ACC112 (cell line): ENCODE measurements around the gene OCSTAMP.
A peak's percentile ranks its signal among the peaks of the same experiment; 100 is the strongest.

Source experiments
- H2AFZ ChIP-seq: fragments of 200-600 bp; sonication (generic); one replicate; pipeline ENCODE4 v1.6.0; 2017; ENCODE audit warnings: antibody characterized with exemption, low read length; ENCODE audit not compliant: unreplicated experiment
- H3K27ac ChIP-seq: fragments of 200-600 bp; sonication (generic); 2 replicates; pipeline ENCODE4 v1.5.1; 2014; ENCODE audit warnings: low read depth, mild to moderate bottlenecking, antibody characterized with exemption, low read length, moderate library complexity
- H3K27me3 ChIP-seq: fragments of 200-600 bp; sonication (generic); 2 replicates; pipeline ENCODE4 v1.6.1; 2014; ENCODE audit warnings: mild to moderate bottlenecking, antibody characterized with exemption, low read length, moderate library complexity, mixed read lengths; ENCODE audit not compliant: insufficient read depth
- H3K36me3 ChIP-seq: fragments of 200-600 bp; sonication (generic); 2 replicates; pipeline ENCODE4 v1.6.1; 2016; ENCODE audit warnings: mild to moderate bottlenecking, antibody characterized with exemption, low read length, moderate library complexity, mixed read lengths; ENCODE audit not compliant: insufficient read depth
- H3K4me1 ChIP-seq: fragments of 200-600 bp; sonication (generic); one replicate; pipeline ENCODE4 v1.6.1; 2016; ENCODE audit warnings: low read length, mixed read lengths; ENCODE audit not compliant: insufficient read depth, unreplicated experiment, control insufficient read depth
- H3K4me3 ChIP-seq: fragments of 200-600 bp; sonication (generic); 2 replicates; pipeline ENCODE4 v1.5.1; 2014; ENCODE audit warnings: mild to moderate bottlenecking, low read depth, low read length
- H3K79me2 ChIP-seq: fragments of 200-600 bp; sonication (generic); one replicate; pipeline ENCODE4 v1.6.0; 2016; ENCODE audit warnings: low read length; ENCODE audit not compliant: control insufficient read depth, unreplicated experiment, insufficient read depth

The OCSTAMP gene

DNA sequence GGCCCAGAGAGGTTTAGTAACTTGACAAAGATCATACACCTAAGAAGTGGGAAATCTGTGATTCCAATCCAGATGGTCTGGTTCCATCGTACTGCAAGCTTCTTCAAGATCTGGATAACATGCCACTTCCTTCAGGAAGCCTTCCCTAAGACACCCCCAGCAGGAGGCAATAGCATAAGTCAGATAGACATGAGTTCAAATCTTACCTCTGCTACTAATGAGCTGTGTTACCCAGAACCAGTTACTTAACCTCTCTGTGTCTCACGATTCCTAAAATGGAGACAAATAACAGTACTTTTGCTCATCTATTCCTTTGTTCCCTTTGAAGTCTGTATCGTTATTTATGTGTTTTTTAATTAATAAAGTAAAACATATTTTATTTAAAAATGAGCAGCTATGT, 22.3 kb upstream of the OCSTAMP start:
- Histone ChIP-seq H3K27ac (no peak overlapping the region), H3K36me3 (no peaks in the 10 kb centered on the region), H2AFZ (no peak overlapping the region), H3K4me3 (no peak overlapping the region), H3K79me2 (no peaks in the 10 kb centered on the region), H3K27me3 (peaks cover 29% of the 10 kb centered on the region), H3K4me1 (no peaks in the 10 kb centered on the region)

DNA sequence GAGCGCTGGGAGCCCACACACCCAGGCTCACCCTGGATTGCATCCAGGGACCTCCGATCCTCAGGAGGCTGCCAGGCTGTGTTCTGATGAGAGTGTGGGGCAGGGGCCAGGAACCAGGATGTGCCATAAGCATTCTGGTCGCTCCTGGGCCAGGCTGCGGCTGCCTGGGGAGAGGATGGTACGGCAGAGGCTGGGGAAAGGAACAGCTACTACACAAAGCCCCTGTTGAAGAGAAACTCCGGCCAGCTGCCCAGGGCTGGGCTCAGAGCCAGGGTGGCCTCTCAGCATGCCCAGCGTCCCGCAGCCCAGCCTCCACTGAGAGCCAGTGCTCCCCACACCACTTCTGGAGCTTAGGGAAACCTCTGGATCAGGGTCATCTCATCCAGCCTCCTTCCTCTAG, 21.7 kb upstream of the OCSTAMP start:
- peaks cover 29% of the 10 kb centered on the region for H3K27me3 ChIP-seq
- H2AFZ ChIP-seq: no peak overlapping the region
- H3K4me3 ChIP-seq: no peak overlapping the region
- H3K36me3 ChIP-seq: no peaks in the 10 kb centered on the region
- no peaks in the 10 kb centered on the region for H3K79me2 ChIP-seq
- H3K27ac ChIP-seq: no peak overlapping the region
- no peaks in the 10 kb centered on the region for H3K4me1 ChIP-seq

DNA sequence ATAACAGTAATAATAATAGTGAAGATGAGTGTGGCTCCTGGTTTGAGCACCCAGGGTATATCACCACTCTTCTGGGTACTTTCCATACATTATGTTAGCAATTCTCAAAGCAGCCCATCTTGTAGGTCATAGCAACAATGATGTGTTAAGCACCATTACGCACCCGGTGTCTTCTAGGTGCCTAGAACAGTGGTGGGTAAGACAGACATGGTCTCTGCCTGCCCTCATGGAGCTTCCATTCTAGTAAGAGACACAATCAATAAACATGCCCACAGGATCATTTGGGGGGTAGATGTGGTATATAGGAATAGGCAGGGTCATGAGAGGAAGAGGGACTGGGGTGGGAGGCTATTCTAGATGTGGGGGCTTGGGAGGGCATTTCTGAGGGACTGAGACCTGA, 21.0 kb upstream of the OCSTAMP start:
- Histone ChIP-seq H3K79me2 (no peaks in the 10 kb centered on the region), H3K36me3 (no peaks in the 10 kb centered on the region), H2AFZ (no peak overlapping the region), H3K27me3 (peaks cover 29% of the 10 kb centered on the region), H3K27ac (no peak overlapping the region), H3K4me1 (no peaks in the 10 kb centered on the region), H3K4me3 (no peak overlapping the region)

DNA sequence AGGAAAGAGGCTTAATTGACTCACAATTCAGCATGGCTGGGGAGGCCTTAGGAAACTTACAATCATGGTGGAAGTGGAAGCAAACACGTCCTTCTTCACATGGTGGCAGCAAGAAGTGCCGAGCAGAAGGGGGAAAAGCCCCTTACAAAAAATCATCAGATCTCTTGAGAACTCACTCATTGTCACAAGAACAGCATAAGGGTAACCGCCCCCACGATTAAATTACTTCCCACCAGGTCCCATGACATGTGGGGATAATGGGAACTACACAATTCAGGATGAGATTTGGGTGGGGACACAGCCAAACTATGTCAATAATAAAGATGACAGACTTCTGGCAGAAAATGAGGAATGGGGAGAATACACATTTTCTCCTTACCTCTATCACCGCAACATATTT, 20.5 kb upstream of the OCSTAMP start:
- no peaks in the 10 kb centered on the region for H3K79me2 ChIP-seq
- H2AFZ ChIP-seq: no peak overlapping the region
- no peaks in the 10 kb centered on the region for H3K4me1 ChIP-seq
- no peak overlapping the region for H3K4me3 ChIP-seq
- peaks cover 29% of the 10 kb centered on the region for H3K27me3 ChIP-seq
- no peak overlapping the region for H3K27ac ChIP-seq
- no peaks in the 10 kb centered on the region for H3K36me3 ChIP-seq

DNA sequence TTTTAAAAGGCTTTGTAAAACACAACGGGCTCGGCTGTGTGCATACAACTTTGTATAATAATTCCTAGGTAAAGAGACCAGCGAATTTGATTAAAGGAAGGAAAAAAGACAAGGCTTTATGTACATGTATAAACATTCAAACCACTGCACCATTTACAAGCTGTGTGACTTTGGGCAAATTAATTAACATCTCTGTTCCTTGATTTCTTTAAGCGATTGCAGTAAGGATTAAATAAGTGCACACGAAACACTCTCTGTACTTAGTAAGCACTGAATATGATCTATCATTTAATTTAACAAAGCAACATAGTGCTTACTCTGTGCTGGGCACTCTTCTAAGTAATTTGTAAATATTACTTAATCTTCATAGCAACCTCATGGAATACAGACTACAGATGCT, 19.5 kb upstream of the OCSTAMP start:
- H3K4me1 ChIP-seq: no peaks in the 10 kb centered on the region
- H3K36me3 ChIP-seq: no peaks in the 10 kb centered on the region
- H3K79me2 ChIP-seq: no peaks in the 10 kb centered on the region
- no peak overlapping the region for H3K27ac ChIP-seq
- peaks cover 29% of the 10 kb centered on the region for H3K27me3 ChIP-seq
- no peak overlapping the region for H3K4me3 ChIP-seq
- H2AFZ ChIP-seq: no peak overlapping the region

DNA sequence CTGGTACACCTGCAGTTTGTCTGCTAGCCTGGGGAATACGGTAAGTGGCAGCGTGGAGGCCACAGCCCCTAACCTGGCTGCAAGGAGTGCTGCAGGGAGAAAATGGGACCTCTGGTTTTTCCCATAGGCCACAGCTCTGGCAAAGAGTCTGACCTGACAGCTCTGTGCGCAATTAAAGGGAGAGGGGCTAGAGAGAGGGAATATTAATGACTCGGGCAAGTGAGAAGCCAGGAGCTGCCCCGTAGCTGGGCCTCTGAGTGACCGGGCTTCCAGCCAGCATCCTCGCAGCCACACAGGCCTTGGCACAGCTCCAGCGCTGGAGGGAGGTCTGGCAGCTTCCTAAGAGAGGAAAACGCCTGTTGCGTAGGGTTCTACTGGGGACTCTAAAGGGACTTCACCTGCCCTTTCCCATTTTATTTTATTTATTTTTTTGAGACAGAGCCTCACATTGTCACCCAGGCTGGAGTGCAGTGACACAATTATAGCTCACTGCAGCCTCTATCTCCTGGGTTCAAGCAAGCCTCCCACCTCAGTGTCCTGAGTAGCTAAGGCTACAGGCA, 18.2 kb upstream of the OCSTAMP start:
- no peak overlapping the region for H3K27ac ChIP-seq
- H3K36me3 ChIP-seq: no peaks in the 10 kb centered on the region
- H3K4me3 ChIP-seq: no peak overlapping the region
- no peaks in the 10 kb centered on the region for H3K79me2 ChIP-seq
- no peak overlapping the region for H2AFZ ChIP-seq
- H3K27me3 ChIP-seq: peaks cover 21% of the 10 kb centered on the region; the same call in 1 of the 2 replicates
- H3K4me1 ChIP-seq: no peaks in the 10 kb centered on the region

DNA sequence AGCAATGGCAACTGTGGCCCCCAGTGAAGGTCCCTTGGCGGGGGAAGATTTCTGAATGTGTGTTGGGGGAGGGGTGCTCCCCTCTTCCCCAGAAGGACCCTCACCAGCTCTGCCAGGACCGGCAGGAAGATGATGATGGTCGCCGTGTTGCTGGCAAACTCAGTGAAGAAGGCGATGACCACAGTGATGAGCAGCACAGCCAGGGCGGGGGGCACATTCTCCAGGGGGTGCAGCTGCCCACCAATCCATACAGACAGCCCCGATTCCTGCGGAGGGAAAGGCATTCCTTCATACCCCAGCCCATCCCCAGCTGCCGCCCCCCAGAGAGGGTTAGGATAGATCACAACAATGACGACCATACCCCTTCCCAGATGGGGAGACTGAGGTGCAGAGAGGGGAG, 15.7 kb upstream of the OCSTAMP start:
- Histone ChIP-seq H2AFZ (no peak overlapping the region), H3K4me3 (no peak overlapping the region), H3K27me3 (peaks cover 10% of the 10 kb centered on the region; the same call in 1 of the 2 replicates), H3K79me2 (no peaks in the 10 kb centered on the region), H3K27ac (no peak overlapping the region), H3K4me1 (no peaks in the 10 kb centered on the region), H3K36me3 (no peaks in the 10 kb centered on the region)

DNA sequence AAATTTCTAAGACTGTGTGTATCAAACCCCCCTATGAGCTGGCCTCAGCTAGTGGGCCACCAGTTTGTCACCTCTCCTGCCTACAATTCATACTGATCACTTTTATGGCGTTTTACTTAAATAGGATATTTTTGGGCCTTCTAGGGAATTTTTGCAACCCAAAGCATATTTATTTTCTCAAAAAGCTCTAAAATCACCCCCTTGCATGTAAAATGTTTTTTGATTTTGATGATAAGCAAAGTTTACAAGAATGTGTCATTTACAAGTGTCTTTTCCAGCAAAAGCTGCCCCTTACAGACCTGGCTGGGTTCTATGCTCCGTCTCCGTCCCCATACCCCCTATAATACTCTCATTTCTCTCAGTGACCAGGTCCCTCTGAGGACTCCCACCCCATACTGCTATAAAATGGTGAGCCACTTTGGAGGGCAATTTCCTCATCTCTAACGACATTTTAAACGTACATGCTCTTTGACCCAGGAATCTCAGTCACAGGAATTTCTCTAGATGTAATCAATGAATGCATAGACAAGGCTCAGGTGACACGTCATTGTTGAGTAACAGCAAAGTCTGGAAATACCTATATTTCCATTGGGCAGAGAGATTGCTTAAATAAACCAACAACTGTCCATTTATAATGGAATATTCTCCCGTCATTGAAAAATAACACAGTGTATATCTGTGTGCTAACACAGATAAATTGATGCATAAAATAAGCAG, 13.9 kb upstream of the OCSTAMP start:
- Histone ChIP-seq H3K27ac (no peak overlapping the region), H2AFZ (no peak overlapping the region), H3K4me1 (no peaks in the 10 kb centered on the region), H3K79me2 (no peaks in the 10 kb centered on the region), H3K27me3 (no peaks in the 10 kb centered on the region), H3K4me3 (no peak overlapping the region), H3K36me3 (no peaks in the 10 kb centered on the region)

DNA sequence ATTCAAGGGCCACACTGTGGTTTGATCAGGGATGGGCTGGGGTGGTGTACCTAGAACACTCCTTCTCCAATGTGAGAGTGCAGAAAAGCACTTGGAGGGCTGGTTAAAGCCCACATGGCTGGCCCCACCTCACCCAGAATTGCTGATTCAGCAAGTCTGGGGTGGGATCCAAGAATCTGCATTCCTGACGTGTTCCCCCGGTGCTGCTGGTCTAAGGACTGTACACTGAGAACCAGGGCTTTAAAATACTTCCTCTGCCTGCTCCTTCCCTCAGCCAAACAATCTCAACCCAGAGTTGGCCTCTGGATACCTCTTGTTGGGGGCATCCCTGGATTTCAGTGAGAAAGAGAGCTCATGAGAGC, 13.4 kb upstream of the OCSTAMP start:
- Histone ChIP-seq H3K79me2 (no peaks in the 10 kb centered on the region), H3K27me3 (no peaks in the 10 kb centered on the region), H3K4me1 (peaks cover 4% of the 10 kb centered on the region), H3K4me3 (no peak overlapping the region), H2AFZ (no peak overlapping the region), H3K27ac (no peak overlapping the region), H3K36me3 (no peaks in the 10 kb centered on the region)

DNA sequence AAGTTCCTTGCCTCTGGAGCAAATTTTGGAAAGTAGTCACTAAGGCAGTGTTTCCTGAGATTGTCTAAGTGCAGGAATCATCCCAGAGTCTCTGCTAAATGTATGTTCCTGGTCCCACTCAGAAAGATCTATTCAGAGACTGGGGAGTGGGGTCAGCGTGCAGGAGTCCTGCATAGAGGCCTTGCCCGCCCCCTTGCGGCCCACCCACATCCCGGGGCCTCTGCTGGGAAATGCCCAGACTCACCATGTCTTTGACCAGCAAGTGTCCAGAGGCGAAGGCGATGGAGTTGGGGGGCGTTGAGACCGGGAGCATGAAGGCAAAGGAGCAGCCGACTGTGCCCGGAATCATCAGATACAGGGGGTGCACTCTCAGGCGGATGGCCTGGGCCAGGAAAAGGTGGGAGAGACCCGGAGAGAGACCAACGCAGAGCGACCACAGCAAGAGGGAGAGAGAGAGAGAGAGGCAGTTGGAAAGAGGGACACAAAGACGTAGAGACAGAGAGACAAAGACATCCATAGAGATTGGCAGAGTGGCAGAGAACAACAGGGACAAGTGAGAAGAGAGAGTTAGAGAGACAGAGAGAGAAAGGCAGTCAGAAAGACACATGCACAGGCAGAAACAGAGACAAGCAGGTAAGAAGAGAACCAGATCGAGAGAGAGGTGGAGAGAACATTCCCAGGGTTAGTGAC, 12.9 kb upstream of the OCSTAMP start:
- no peaks in the 10 kb centered on the region for H3K36me3 ChIP-seq
- H3K4me1 ChIP-seq: peaks cover 8% of the 10 kb centered on the region
- H3K27me3 ChIP-seq: no peaks in the 10 kb centered on the region
- no peaks in the 10 kb centered on the region for H3K79me2 ChIP-seq
- H2AFZ ChIP-seq: peak overlapping the region; percentile 78
- no peak overlapping the region for H3K27ac ChIP-seq
- H3K4me3 ChIP-seq: peak overlapping the region; percentile 64
